HepG2 (cell line): ENCODE measurements around the gene MOXD1. TPM values are rescaled to one million over a fixed set of nuclear protein-coding genes. Genes with fewer than 3 reads are reported as not detected.
A peak's percentile ranks its signal among the peaks of the same experiment; 100 is the strongest.

Experiments
- BRCA1 ChIP-seq: sonication (generic); formaldehyde crosslinking; IDR thresholded peaks from 2 replicates; pipeline ENCODE4 v1.4.0; 2020; ENCODE audit warnings: missing genetic modification reagents
- DMTF1 ChIP-seq: sonication (generic); formaldehyde crosslinking; IDR thresholded peaks from 2 replicates; pipeline ENCODE4 v1.4.0; 2020; ENCODE audit warnings: mild to moderate bottlenecking, missing genetic modification reagents
- ELF3 ChIP-seq: IDR thresholded peaks from 2 replicates; pipeline ENCODE4 v1.6.1; 2016; ENCODE audit warnings: missing genetic modification reagents, missing compliant biosample characterization
- ETS1 ChIP-seq: sonication (generic); formaldehyde crosslinking; IDR thresholded peaks from 2 replicates; pipeline ENCODE4 v1.4.0; 2020; ENCODE audit warnings: missing genetic modification reagents
- FOXJ3 ChIP-seq: sonication (generic); formaldehyde crosslinking; IDR thresholded peaks from 2 replicates; pipeline ENCODE4 v1.4.0; 2020; ENCODE audit warnings: missing genetic modification reagents, mild to moderate bottlenecking, borderline replicate concordance
- GATAD2A ChIP-seq: IDR thresholded peaks from 2 replicates; pipeline ENCODE4 v1.6.1; 2016
- HIVEP1 ChIP-seq: sonication (generic); formaldehyde crosslinking; IDR thresholded peaks from 2 replicates; pipeline ENCODE4 v1.4.0; 2020; ENCODE audit warnings: mild to moderate bottlenecking, missing genetic modification reagents
- POGK ChIP-seq: sonication (generic); formaldehyde crosslinking; conservative IDR thresholded peaks from 2 replicates; pipeline ENCODE4 v1.8.0; 2022; ENCODE audit warnings: mild to moderate bottlenecking, moderate library complexity, missing genetic modification reagents
- RNF219 ChIP-seq: sonication (generic); formaldehyde crosslinking; IDR thresholded peaks from 2 replicates; pipeline ENCODE4 v1.5.0; 2020; ENCODE audit warnings: mild to moderate bottlenecking, missing genetic modification reagents
- SATB2 ChIP-seq: sonication (generic); formaldehyde crosslinking; IDR thresholded peaks from 2 replicates; pipeline ENCODE4 v1.5.0; 2020; ENCODE audit warnings: missing genetic modification reagents
- TBX2 ChIP-seq: sonication (generic); formaldehyde crosslinking; IDR thresholded peaks from 2 replicates; pipeline ENCODE4 v1.5.0; 2020; ENCODE audit warnings: missing genetic modification reagents, mild to moderate bottlenecking, borderline replicate concordance
- THAP11 ChIP-seq: IDR thresholded peaks from 2 replicates; pipeline ENCODE4 v1.6.1; 2016; ENCODE audit warnings: missing biosample characterization, missing genetic modification reagents
- ZMYM3 ChIP-seq: sonication (generic); formaldehyde crosslinking; IDR thresholded peaks from 2 replicates; pipeline ENCODE4 v1.5.1; 2020; ENCODE audit warnings: mild to moderate bottlenecking, missing genetic modification reagents
- ZNF275 ChIP-seq: sonication (generic); formaldehyde crosslinking; IDR thresholded peaks from 2 replicates; pipeline ENCODE4 v1.8.0; 2022; ENCODE audit warnings: missing genetic modification reagents, mild to moderate bottlenecking, inconsistent platforms, borderline replicate concordance
- ZNF3 ChIP-seq: IDR thresholded peaks from 2 replicates; pipeline ENCODE4 v1.7.0; 2017; ENCODE audit warnings: inconsistent platforms
- ZNF33A ChIP-seq: sonication (generic); formaldehyde crosslinking; IDR thresholded peaks from 2 replicates; pipeline ENCODE4 v1.5.1; 2020; ENCODE audit warnings: missing genetic modification reagents, mild to moderate bottlenecking, moderate library complexity, borderline replicate concordance
- ZNF713 ChIP-seq: sonication (generic); formaldehyde crosslinking; IDR thresholded peaks from 2 replicates; pipeline ENCODE4 v1.4.0; 2020; ENCODE audit warnings: mild to moderate bottlenecking, missing genetic modification reagents
- ZNF772 ChIP-seq: sonication (generic); formaldehyde crosslinking; IDR thresholded peaks from 2 replicates; pipeline ENCODE4 v1.5.0; 2020; ENCODE audit warnings: mild to moderate bottlenecking, missing genetic modification reagents
- polyA plus RNA-seq, 8 experiments: library from polyadenylated mRNA; depleted of rRNA in 3 of 8; stranded (reverse) in 7 of 8; unstranded in 1 of 8; fragments of >200 nt; fragmentation: Illumina TruSeq in 4 of 8; extraction: Trizol in 4 of 8; gene quantifications; 2 replicates each; pipeline versions ENCODE4 v1.2.1 to v1.2.3, GENCODE V29; 2011 to 2016; ENCODE audit warnings: low read depth in 4 of 8, missing spikeins in 1 of 8, mixed read lengths in 1 of 8; ENCODE audit not compliant: insufficient read depth in 1 of 8
- total RNA-seq, 5 experiments: library from RNA; depleted of rRNA; stranded (reverse); fragments of >200 nt; fragmentation: Illumina TruSeq; extraction: Trizol; gene quantifications; 2 replicates each; pipeline ENCODE4 v1.2.3, GENCODE V29; 2016; ENCODE audit warnings: low read depth in 1 of 5

Gene MOXD1
- total and polyA plus RNA-seq, 2 of the 13 experiments (the other 11 are each of a cell fraction or from before 2014, with no cell fraction given), result 0.03 TPM; not detected in 1

- 0 out of 2 replicates have a peak, but pooled peaks have one; percentile 43 for TF ChIP-seq POGK
- peak; percentile 45; the same call in 1 of the 2 replicates for TF ChIP-seq ZNF772
- TF ChIP-seq GATAD2A (CRISPR knock-in tag), result peak; percentile 67
- peak; percentile 49; the same call in 1 of the 2 replicates for TF ChIP-seq TBX2
- TF ChIP-seq ZNF3, result 0 out of 2 replicates have a peak, but pooled peaks have one; percentile 32
- peak; percentile 20; the same call in 1 of the 2 replicates for TF ChIP-seq FOXJ3 (CRISPR knock-in tag)
- TF ChIP-seq ZNF275 (CRISPR knock-in tag), result 0 out of 2 replicates have a peak, but pooled peaks have one; percentile 60
- no peak for TF ChIP-seq SATB2 (CRISPR knock-in tag)
- TF ChIP-seq DMTF1 (CRISPR knock-in tag), result no peak
- TF ChIP-seq ELF3 (CRISPR knock-in tag), result peak; percentile 48
- TF ChIP-seq THAP11 (CRISPR knock-in tag), result 0 out of 2 replicates have a peak, but pooled peaks have one; percentile 21
- TF ChIP-seq ZNF33A (CRISPR knock-in tag), result peak; percentile 60; the same call in 1 of the 2 replicates
- no peak for TF ChIP-seq HIVEP1 (CRISPR knock-in tag)
- no peak for TF ChIP-seq ETS1
- TF ChIP-seq ZMYM3 (CRISPR knock-in tag), result peak; percentile 99
- no peak for TF ChIP-seq BRCA1 (CRISPR knock-in tag)
- TF ChIP-seq ZNF713 (CRISPR knock-in tag), result 0 out of 2 replicates have a peak, but pooled peaks have one; percentile 59
- no peak for TF ChIP-seq RNF219
Measured at GRCh38 chr6:132333639-132334520, 67.4 kb downstream of the MOXD1 start (continued).
